ENCODE results near the gene ZMYM3.
A peak's percentile ranks its signal among the peaks of the same experiment; 100 is the strongest.

Gene ZMYM3

DNA sequence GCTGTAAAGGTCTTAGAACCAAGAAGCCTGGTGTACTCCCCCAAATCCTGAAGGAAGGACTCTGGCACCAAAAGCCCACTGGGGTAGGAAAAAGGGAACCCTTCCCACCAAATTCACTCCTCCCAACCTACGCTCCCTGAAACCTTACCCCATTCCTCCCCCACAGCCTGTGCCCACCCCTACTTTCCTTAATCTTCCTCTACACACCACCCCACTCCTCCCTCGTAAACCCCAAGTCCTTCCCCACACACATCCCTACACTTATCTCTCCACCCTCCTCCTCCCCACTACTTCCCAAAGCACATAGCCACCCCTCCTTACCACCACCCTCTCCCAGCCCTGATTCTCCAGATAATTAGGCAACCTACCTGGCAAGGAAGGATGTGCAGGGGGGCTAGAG, 1.7 kb downstream of the ZMYM3 start:
- no peak for DNase-seq

GRCh38 chrX:71251466-71251973, 2.4 kb downstream of the ZMYM3 start:
- DNase-seq = no peak

DNA sequence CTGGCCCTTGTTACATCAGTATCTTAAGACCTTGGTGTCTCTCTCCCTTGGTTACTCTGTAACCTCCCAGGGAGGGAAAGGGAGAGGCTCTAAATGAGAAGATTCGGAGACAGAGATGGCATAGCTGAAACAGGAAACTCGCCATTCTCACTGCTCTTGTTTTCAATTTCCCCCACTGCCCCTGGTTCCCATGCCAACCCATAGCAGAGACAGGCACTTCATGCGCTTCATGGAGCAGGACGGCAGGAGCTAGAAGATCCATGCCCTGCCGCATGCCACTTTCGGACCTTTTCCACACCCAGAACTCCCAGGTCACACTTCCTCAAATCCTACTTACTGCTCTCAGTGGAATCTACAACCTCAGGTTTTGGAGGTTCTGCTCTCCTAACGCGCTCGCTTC, 3.1 kb downstream of the ZMYM3 start:
- DNase-seq = no peak

DNA sequence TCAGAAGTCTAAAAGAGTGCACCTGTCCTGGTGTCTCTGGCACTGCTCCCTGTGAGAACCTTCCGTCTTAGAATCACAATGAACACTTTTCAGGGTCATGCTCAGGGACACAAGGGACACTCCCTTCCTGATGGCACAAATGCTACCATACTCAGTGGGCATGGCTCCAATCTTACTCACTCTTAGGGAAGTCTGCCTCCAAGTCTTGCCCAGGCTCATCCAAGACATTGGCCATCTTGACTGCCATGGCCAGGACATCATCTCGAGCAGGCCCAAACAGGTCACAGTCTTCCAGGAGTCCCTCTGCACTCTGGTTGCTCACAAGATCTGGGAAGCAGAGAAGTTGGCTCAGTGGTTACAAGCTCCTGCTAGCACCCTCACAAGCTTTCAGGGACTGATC, 8.8 kb downstream of the ZMYM3 start:
- no peak for DNase-seq

- no peak for DNase-seq
These were observed 9.4 kb downstream of the ZMYM3 start for GRCh38 chrX:71244359-71245128.

DNA sequence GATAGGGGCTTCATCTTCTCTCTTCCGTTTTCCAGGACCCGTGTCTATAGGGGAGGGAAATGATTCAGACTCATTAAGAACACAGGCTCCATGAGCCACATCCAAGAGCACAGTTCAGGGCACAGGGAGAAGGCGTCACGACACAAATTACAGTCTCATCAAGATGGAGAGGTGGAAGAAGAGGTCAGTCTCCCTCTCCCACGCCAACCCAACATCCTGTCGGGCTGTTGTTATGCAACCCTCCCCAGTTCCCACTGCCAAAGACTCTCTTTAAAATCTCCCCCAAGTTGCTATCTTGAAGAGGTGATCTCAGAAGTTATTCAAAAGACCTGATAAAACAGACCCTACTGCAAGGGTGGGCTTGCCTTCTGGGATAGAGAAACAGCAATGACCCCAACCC, 12.6 kb downstream of the ZMYM3 start:
- no peak for DNase-seq

- DNase-seq = no peak
These were observed 14.2 kb downstream of the ZMYM3 start for GRCh38 chrX:71239781-71240180.

DNA sequence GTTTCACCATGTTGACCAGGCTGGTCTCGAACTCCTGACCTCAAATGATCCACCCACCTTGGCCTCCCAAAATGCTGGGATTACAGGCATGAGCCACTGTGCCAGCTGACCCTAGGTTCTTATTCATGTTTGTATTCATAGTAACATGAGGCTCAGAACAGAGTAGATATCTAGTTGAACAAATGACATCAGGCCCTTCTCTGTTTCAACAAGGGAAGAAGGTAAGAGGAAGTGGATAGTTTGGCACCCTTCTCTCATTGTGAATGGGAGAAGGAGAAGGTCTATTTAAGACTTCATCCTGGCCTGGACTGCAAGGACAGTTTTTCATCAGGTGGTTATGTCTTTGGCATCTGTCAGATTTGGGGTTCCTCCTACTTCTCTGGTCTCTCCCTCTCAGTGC, 17.1 kb downstream of the ZMYM3 start:
- DNase-seq = no peak

DNA sequence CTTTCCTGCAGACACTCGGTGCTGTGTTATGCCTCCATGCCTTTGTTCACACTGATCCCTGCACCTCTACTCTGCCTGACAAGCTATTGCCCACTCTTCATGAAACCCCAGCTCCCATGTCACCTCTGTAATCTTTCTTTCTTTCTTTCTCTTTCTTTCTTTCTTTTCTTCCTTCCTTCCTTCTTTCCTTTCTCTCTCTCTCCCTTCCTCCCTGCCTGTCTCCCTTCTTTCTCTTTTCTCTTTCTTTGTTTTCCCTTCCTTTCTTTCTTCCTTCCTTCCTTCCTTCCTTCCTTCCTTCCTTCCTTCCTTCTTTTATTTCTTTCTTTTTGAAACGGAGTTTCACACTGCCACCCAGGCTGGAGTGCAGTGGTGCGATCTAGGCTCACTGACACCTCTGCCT, 18.5 kb downstream of the ZMYM3 start:
- no peak for DNase-seq

DNA sequence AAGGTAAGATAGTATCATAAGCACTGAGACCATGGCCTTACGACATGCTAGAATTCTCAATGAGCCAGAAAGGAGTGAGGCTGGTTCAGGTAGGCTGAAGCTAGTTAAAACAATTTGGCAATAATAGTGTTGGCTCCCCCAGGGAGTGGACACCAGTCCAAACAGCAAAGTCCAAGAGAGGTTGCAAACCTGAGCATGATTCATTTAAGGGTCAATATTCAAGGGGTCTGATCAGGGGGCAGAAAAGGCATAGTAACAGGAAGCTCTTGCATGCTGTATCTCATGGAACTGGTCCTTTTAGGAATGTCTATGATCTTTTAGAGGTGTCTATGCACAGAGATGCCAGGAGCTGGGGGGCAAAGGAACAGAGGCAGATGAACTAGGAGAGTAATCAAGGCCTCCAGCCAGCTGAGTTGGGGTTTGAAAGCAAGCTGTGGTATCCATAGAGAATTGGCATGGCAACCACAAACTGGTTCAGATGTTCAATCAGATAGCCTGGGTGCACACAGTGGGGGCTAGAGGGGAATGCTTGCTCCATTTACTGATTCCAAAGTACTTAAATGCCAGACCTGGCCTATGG, 25.8 kb downstream of the ZMYM3 start:
- DNase-seq = no peak

- no peak for DNase-seq
These were observed 26.4 kb downstream of the ZMYM3 start for GRCh38 chrX:71227370-71228062.

GRCh38 chrX:71225676-71226075, 28.3 kb downstream of the ZMYM3 start:
- no peak for DNase-seq

- DNase-seq = no peak
These were observed 28.9 kb downstream of the ZMYM3 start for GRCh38 chrX:71225009-71225408.

DNA sequence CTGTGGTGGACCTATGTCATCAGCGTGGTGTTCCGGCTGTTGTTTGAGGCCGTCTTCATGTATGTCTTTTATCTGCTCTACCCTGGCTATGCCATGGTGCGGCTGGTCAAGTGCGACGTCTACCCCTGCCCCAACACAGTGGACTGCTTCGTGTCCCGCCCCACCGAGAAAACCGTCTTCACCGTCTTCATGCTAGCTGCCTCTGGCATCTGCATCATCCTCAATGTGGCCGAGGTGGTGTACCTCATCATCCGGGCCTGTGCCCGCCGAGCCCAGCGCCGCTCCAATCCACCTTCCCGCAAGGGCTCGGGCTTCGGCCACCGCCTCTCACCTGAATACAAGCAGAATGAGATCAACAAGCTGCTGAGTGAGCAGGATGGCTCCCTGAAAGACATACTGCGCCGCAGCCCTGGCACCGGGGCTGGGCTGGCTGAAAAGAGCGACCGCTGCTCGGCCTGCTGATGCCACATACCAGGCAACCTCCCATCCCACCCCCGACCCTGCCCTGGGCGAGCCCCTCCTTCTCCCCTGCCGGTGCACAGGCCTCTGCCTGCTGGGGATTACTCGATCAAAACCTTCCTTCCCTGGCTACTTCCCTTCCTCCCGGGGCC, 29.7 kb downstream of the ZMYM3 start:
- DNase-seq = no peak

- no peak for DNase-seq
These were observed 31.0 kb downstream of the ZMYM3 start, which contains the start of gene GJB1 for GRCh38 chrX:71222929-71223328. TSS of gene GJB1 (plus strand) at chrX:71223224. CDS start at chrX:71223708, 484 bp downstream.

GRCh38 chrX:71221145-71221544, 32.8 kb downstream of the ZMYM3 start:
- DNase-seq = no peak

- no peak for DNase-seq
These were observed 36.6 kb downstream of the ZMYM3 start for GRCh38 chrX:71217298-71217697.

DNA sequence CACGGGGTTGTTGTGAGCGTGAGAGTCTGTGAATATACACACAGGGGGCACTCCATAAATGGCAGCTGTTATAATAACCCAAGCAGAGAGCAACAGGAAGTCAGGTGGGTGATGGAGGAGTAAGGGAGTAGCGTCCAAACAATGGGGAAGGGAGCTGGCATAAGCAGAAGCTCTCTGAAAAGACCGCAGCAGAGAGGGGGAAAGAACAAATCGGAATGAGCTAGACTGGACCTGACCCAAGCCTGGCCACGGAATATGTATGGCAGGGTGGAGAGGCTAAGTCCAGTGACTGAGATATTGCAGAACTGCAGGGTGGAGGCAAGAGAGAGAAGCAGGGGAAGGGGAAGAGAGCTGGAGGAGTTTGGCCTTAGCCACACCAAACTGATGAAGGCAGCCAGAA, 37.5 kb downstream of the ZMYM3 start:
- peak in 1 of 2 experiments; percentile 0 for DNase-seq

DNA sequence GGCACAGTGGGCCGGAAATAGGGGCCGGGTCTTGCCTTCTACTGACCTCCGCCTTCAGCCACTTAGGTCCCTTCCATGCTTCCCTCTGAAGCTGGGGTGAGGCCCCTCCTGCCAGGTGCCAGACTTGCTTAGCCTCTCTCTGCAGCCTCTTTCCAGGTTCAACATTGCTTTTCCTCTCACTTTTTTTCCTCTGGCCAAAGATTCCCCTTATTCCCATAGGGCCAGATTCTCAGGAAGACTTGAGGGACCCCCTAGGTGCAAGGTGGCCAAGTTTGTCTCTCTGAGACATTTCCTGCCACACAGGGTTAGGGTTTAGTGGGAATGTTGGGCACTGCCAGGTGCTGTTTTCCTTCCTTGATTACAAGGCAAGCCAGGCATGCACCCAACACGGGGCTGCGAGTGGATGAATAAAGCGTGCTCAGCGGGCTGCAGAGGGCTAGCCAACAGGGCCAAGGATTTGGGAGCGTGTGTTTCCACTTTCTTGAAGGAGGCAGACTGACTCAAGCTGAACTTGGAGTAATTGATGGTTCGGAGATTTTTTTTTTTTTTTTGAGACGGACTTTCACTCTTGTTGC, 38.5 kb downstream of the ZMYM3 start:
- DNase-seq = no peak

GRCh38 chrX:71214604-71215337, 39.2 kb downstream of the ZMYM3 start:
- DNase-seq = no peak

DNA sequence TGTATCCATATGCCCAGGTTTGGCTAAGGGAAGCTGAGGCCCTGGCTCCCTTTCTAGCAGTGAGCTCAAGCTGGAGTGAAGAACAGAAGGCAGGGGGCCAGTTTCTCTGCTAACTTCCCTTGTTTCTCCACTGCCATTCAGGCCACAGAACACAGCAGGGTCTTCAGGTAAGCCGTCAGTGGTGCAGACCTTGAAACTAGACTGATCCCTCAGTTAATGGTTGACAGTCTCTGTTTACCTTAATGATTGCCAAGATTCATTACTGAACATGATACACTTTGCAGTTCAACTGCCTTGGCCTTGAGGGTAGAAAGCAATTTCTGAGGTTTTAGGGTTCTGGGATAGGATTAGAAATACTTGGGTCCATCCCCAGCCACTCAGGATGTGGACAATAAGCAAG, 39.8 kb downstream of the ZMYM3 start:
- DNase-seq = no peak

DNA sequence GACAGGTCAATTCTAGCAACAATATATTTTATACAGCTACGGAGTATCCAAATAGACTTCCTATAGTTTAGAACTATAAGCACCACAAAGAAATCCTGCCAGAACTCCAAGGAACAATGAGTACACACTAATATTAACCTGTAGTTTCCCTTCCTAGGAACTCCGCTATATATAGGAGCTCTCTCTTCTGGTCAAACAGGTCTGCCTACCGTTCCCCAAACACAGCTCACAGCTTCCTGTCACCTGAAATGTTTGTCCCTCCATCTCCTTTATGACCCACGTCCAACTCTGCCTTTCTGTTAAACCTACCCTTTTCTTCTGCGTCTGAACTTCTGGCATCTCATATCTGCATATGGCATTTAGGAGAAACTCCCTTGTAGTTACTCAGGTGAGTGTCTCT, 41.4 kb downstream of the ZMYM3 start:
- no peak for DNase-seq

Measured in NCI-H1930 (cell line).